Upper lobe of right lung (tissue), 1 donor: ENCODE data around the gene SMIM41. TPM values are rescaled to one million over a fixed set of nuclear protein-coding genes. Genes with fewer than 3 reads are reported as not detected.

ENCODE experiments used
- ATAC-seq: fragments of 200-7000 bp; cut with Tn5 transposase; one replicate; pipeline ENCODE4 v1.9.1; 2020; ENCODE audit warnings: mild to moderate bottlenecking, moderate library complexity
- DNase-seq: peaks from one replicate; pipeline ENCODE4 v3.0.0-alpha.2; 2020
- H3K27ac ChIP-seq: fragments of 200-600 bp; one replicate; pipeline ENCODE4 v1.8.0; 2022
- H3K27me3 ChIP-seq: fragments of 200-600 bp; one replicate; pipeline ENCODE4 v1.8.0; 2022; ENCODE audit warnings: mild to moderate bottlenecking
- H3K36me3 ChIP-seq: fragments of 200-600 bp; one replicate; pipeline ENCODE4 v1.8.0; 2022
- H3K4me1 ChIP-seq: fragments of 200-600 bp; one replicate; pipeline ENCODE4 v1.8.0; 2022
- H3K4me3 ChIP-seq: fragments of 200-600 bp; one replicate; pipeline ENCODE4 v1.8.0; 2022; ENCODE audit warnings: mild to moderate bottlenecking
- H3K9me3 ChIP-seq: fragments of 200-600 bp; one replicate; pipeline ENCODE4 v1.8.0; 2022
- CTCF ChIP-seq: fragments of 200-600 bp; IDR thresholded peaks from one replicate; pipeline ENCODE4 v1.8.0; 2022; ENCODE audit warnings: antibody characterized with exemption
- intact Hi-C: fragments of 100-400 bp; cut with DNase I; formaldehyde crosslinking; loops from one replicate; pipeline ENCODE4 v1.11.0; 2022
- total RNA-seq: library from RNA; stranded (reverse); fragmentation: NEBNext Ultra II Directional; extraction: Animal tissue kit (Norgen Biotek cat#: 25700); gene quantifications from one replicate; pipeline ENCODE4 v1.2.1, GENCODE V29; 2021
- donor health status: DM: no; HTN: yes; CAD: no; lungs with severe emphysema.

SMIM41 gene
- total RNA-seq, 1 donor from 2014 or later = 6.1 TPM

DNA sequence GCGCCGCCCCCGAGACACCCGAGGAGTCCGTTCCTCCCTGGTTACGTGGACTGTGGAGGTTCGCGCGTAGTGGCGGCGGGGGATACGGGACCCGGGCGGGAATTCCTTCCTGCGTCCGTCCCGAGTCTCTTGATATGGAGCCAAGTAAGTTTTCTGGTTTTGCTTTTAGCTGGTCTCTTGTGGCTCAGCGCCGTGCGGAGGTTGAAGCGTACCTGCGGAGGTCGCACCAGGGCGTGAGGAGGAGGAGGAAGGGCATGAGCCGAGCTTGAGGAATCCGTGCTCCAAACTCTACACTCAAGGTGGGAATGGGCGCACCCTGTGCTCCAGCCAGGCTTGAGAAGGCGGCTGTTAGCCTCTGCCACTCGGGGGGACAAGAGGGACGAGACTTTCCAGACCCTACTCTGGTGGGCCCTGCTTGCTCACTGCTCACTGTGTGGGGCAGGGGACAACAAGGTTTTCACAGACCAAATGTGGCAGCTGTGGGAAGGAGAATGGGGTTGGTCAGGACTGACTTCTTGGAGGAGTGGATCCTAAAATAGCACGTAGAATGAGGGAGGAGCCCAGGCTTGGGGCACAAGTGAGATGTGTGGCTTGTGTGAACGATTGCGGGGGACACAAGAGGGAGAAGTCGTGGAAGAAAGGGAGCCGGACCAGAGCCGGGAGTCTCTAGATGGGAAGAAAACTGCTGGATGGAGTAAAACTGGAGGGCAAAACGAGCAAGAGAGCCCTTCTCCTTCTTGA is 9.1 kb upstream of the SMIM41 start:
- TF ChIP-seq CTCF = no peak
- Histone ChIP-seq H3K4me1 (peaks cover 15% of the 10 kb centered on the region), H3K4me3 (peak overlapping the region; percentile 64), H3K27me3 (no peaks in the 10 kb centered on the region), H3K27ac (peak overlapping the region; percentile 98), H3K36me3 (peaks cover 22% of the 10 kb centered on the region), H3K9me3 (no peaks in the 10 kb centered on the region)
- intact Hi-C loops = no loop called here
- no peak for DNase-seq
- ATAC-seq = peak; percentile 51

GRCh38 chr12:52073531-52074381 is 5.7 kb upstream of the SMIM41 start:
- H3K9me3 ChIP-seq = no peaks in the 10 kb centered on the region
- DNase-seq (no peak), ATAC-seq (no peak)
- peaks cover 47% of the 10 kb centered on the region for H3K36me3 ChIP-seq
- no peaks in the 10 kb centered on the region for H3K27me3 ChIP-seq
- H3K27ac ChIP-seq = peak overlapping the region; percentile 11
- peaks cover 15% of the 10 kb centered on the region for H3K4me1 ChIP-seq
- no peak overlapping the region for H3K4me3 ChIP-seq
- intact Hi-C loops = no loop called here
- TF ChIP-seq CTCF = no peak

DNA sequence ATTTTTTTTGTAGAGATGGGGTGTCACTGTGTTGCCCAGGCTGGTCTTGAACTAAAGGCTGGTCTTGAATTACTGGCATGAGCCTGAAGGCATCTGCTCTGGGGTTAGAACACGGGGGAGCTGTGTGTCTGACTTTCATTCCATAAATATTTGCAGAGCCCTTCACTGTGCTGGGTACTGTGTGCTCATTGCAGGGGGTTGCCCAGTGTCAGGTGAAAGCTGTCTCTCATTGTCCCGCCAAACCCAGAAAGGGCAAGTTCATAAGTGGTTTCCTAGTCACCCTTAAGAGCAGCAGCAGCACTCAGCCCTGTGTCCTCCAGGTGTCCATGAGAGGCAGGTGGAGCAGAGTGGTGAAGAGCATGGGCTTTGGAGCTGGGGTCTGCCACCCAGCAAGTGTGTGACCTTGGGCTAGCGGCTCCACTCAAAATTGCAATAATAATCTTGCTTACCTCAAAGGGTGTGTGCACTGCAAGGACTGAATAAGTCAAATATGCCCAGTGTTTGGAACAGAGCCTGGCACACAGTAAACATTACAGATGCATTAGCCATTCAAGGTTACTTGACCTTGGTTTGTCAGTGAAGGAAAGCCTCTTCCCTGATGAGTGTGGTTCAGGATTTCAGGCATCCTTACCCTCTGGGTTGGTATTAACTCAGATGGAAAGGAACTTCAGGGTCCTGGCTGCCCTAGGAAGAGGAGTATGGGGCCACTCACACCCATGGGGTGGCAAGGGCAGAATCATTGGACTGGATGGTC is 4.4 kb upstream of the SMIM41 start:
- intact Hi-C loops = no loop called here

GRCh38 chr12:52076811-52077210 is 2.7 kb upstream of the SMIM41 start:
- ATAC-seq (no peak), DNase-seq (peak; percentile 53)
- H3K27ac ChIP-seq = no peak overlapping the region
- no peaks in the 10 kb centered on the region for H3K9me3 ChIP-seq
- peaks cover 47% of the 10 kb centered on the region for H3K36me3 ChIP-seq
- intact Hi-C loops = no loop called here
- no peaks in the 10 kb centered on the region for H3K27me3 ChIP-seq
- no peak for TF ChIP-seq CTCF
- no peak overlapping the region for H3K4me3 ChIP-seq
- peaks cover 11% of the 10 kb centered on the region for H3K4me1 ChIP-seq

More for the DNA sequence above, 4.4 kb upstream of the SMIM41 start:
- no peak for TF ChIP-seq CTCF
- peak; percentile 42 for ATAC-seq
- Histone ChIP-seq H3K27me3 (no peaks in the 10 kb centered on the region), H3K27ac (no peak overlapping the region), H3K36me3 (peaks cover 47% of the 10 kb centered on the region), H3K9me3 (no peaks in the 10 kb centered on the region), H3K4me1 (peaks cover 12% of the 10 kb centered on the region), H3K4me3 (no peak overlapping the region)
- peak; percentile 51 for DNase-seq

GRCh38 chr12:52078276-52078675 is 1.2 kb upstream of the SMIM41 start:
- no peaks in the 10 kb centered on the region for H3K9me3 ChIP-seq
- peaks cover 39% of the 10 kb centered on the region for H3K36me3 ChIP-seq
- no peaks in the 10 kb centered on the region for H3K27me3 ChIP-seq
- H3K4me3 ChIP-seq = no peak overlapping the region
- TF ChIP-seq CTCF = no peak
- intact Hi-C loops = no loop called here
- DNase-seq (no peak), ATAC-seq (no peak)
- H3K27ac ChIP-seq = no peak overlapping the region
- H3K4me1 ChIP-seq = peaks cover 21% of the 10 kb centered on the region
